Measurements from ENCODE around the gene SCD5. TPM values are rescaled to one million over a fixed set of nuclear protein-coding genes. Genes with fewer than 3 reads are reported as not detected.

SCD5 gene
- total and polyA plus RNA-seq, 2 of the 8 experiments (the other 6 are each of a cell fraction or from before 2014, with no cell fraction given), result 0.92 to 1.2 TPM

GRCh38 chr4:82761229-82761628 lies 37.4 kb downstream of the SCD5 start (continued):
- no peak for TF ChIP-seq SIX5 (IDR thresholded peaks at IDR 0.05; ENCODE audit: low read depth, low read length)
- no peak for TF ChIP-seq CHD1 (IDR thresholded peaks at IDR 0.05; ENCODE audit: low read depth, low read length)
